HEK293 (cell line): ENCODE results near the gene KLK13.

Experiments
- OVOL3 ChIP-seq: fragments of 450-650 bp; formaldehyde crosslinking; IDR thresholded peaks from 2 replicates; pipeline ENCODE4 v1.5.1; 2016; ENCODE audit warnings: missing biosample characterization, missing genetic modification characterization
- TRIM28 ChIP-seq: IDR thresholded peaks from 2 replicates; pipeline ENCODE4 v1.6.1; 2011; ENCODE audit warnings: low read length, control low read depth, borderline replicate concordance
- ZNF10 ChIP-seq: fragments of 450-650 bp; formaldehyde crosslinking; IDR thresholded peaks from 2 replicates; pipeline ENCODE4 v1.5.1; 2017; ENCODE audit warnings: missing biosample characterization, missing genetic modification characterization
- ZNF132 ChIP-seq: fragments of 450-650 bp; formaldehyde crosslinking; IDR thresholded peaks from 2 replicates; pipeline ENCODE4 v1.5.1; 2017; ENCODE audit warnings: missing biosample characterization, missing genetic modification characterization, borderline replicate concordance
- ZNF560 ChIP-seq: fragments of 450-650 bp; formaldehyde crosslinking; IDR thresholded peaks from 2 replicates; pipeline ENCODE4 v1.5.1; 2017; ENCODE audit warnings: missing biosample characterization, missing genetic modification characterization, borderline replicate concordance
- ZNF596 ChIP-seq: fragments of 450-650 bp; IDR thresholded peaks from 2 replicates; pipeline ENCODE4 v1.5.0; 2018; ENCODE audit warnings: missing biosample characterization, mild to moderate bottlenecking, missing genetic modification characterization, moderate library complexity
- ZNF777 ChIP-seq: fragments of 450-650 bp; formaldehyde crosslinking; IDR thresholded peaks from 2 replicates; pipeline ENCODE4 v1.5.1; 2017; ENCODE audit warnings: missing biosample characterization, missing genetic modification characterization, borderline replicate concordance
- TF ChIP-seq, protein P1 (sequence below): fragments of 450-650 bp; IDR thresholded peaks from 2 replicates; pipeline ENCODE4 v1.5.1; 2018; ENCODE audit warnings: missing biosample characterization, mild to moderate bottlenecking, missing genetic modification characterization
- TF ChIP-seq, protein P2 (sequence below): fragments of 450-650 bp; formaldehyde crosslinking; IDR thresholded peaks from 2 replicates; pipeline ENCODE4 v1.5.1; 2016; ENCODE audit warnings: missing biosample characterization, missing genetic modification characterization
- TF ChIP-seq, protein P3 (sequence below): sonication (generic); formaldehyde crosslinking; IDR thresholded peaks from 2 replicates; pipeline ENCODE4 v1.8.1; 2022; ENCODE audit warnings: mild to moderate bottlenecking, moderate library complexity, missing genetic modification reagents
- TF ChIP-seq, protein P4 (sequence below): fragments of 450-650 bp; formaldehyde crosslinking; IDR thresholded peaks from 2 replicates; pipeline ENCODE4 v1.5.1; 2016; ENCODE audit warnings: missing biosample characterization, missing genetic modification characterization
- TF ChIP-seq, protein P5 (sequence below): fragments of 450-650 bp; formaldehyde crosslinking; IDR thresholded peaks from 2 replicates; pipeline ENCODE4 v1.5.1; 2016; ENCODE audit warnings: missing biosample characterization, missing genetic modification characterization
- TF ChIP-seq, protein P6 (sequence below): fragments of 450-650 bp; formaldehyde crosslinking; IDR thresholded peaks from 2 replicates; pipeline ENCODE4 v1.5.1; 2016; ENCODE audit warnings: missing biosample characterization, missing genetic modification characterization

DNA sequence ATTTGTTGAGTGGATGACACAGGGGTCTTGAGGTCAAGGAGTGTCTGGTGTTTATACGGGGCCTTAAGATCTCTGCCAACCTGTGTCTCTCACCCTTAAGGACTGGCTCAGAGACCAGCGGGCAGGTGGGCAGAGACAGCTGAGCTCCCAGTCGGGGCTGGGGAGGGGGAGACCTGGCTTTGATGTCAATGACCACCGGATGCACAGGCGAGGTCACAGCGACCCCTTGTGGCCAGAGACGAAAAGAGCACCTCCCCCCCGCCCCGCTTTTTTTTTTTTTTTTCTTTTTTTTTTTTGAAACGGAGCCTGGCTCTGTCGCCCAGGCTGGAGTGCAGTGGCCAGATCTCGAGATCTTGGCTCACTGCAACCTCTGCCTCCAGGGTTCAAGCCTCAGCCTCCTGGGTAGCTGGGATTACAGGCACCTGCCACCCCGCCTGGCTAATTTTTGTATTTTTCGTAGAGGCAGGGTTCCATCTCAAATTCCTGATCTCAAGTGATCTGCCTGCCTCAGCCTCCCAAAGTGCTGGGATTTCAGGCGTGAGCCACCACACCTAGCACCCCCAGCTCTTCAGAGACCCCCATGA lies 29.9 kb upstream of the KLK13 start:
- no peak for TF ChIP-seq ZNF596 (tag by site-specific recombination)
- TF ChIP-seq, protein P1, sequence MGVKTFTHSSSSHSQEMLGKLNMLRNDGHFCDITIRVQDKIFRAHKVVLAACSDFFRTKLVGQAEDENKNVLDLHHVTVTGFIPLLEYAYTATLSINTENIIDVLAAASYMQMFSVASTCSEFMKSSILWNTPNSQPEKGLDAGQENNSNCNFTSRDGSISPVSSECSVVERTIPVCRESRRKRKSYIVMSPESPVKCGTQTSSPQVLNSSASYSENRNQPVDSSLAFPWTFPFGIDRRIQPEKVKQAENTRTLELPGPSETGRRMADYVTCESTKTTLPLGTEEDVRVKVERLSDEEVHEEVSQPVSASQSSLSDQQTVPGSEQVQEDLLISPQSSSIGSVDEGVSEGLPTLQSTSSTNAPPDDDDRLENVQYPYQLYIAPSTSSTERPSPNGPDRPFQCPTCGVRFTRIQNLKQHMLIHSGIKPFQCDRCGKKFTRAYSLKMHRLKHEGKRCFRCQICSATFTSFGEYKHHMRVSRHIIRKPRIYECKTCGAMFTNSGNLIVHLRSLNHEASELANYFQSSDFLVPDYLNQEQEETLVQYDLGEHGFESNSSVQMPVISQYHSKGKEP (tag by site-specific recombination), result no peak
- TF ChIP-seq, protein P2, sequence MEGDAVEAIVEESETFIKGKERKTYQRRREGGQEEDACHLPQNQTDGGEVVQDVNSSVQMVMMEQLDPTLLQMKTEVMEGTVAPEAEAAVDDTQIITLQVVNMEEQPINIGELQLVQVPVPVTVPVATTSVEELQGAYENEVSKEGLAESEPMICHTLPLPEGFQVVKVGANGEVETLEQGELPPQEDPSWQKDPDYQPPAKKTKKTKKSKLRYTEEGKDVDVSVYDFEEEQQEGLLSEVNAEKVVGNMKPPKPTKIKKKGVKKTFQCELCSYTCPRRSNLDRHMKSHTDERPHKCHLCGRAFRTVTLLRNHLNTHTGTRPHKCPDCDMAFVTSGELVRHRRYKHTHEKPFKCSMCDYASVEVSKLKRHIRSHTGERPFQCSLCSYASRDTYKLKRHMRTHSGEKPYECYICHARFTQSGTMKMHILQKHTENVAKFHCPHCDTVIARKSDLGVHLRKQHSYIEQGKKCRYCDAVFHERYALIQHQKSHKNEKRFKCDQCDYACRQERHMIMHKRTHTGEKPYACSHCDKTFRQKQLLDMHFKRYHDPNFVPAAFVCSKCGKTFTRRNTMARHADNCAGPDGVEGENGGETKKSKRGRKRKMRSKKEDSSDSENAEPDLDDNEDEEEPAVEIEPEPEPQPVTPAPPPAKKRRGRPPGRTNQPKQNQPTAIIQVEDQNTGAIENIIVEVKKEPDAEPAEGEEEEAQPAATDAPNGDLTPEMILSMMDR (tag by site-specific recombination), result peak; percentile 74
- TF ChIP-seq, protein P3, sequence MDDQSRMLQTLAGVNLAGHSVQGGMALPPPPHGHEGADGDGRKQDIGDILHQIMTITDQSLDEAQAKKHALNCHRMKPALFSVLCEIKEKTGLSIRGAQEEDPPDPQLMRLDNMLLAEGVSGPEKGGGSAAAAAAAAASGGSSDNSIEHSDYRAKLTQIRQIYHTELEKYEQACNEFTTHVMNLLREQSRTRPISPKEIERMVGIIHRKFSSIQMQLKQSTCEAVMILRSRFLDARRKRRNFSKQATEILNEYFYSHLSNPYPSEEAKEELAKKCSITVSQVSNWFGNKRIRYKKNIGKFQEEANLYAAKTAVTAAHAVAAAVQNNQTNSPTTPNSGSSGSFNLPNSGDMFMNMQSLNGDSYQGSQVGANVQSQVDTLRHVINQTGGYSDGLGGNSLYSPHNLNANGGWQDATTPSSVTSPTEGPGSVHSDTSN (CRISPR knock-in tag), result no peak
- TF ChIP-seq ZNF10 (tag by site-specific recombination), result no peak
- TF ChIP-seq, protein P4, sequence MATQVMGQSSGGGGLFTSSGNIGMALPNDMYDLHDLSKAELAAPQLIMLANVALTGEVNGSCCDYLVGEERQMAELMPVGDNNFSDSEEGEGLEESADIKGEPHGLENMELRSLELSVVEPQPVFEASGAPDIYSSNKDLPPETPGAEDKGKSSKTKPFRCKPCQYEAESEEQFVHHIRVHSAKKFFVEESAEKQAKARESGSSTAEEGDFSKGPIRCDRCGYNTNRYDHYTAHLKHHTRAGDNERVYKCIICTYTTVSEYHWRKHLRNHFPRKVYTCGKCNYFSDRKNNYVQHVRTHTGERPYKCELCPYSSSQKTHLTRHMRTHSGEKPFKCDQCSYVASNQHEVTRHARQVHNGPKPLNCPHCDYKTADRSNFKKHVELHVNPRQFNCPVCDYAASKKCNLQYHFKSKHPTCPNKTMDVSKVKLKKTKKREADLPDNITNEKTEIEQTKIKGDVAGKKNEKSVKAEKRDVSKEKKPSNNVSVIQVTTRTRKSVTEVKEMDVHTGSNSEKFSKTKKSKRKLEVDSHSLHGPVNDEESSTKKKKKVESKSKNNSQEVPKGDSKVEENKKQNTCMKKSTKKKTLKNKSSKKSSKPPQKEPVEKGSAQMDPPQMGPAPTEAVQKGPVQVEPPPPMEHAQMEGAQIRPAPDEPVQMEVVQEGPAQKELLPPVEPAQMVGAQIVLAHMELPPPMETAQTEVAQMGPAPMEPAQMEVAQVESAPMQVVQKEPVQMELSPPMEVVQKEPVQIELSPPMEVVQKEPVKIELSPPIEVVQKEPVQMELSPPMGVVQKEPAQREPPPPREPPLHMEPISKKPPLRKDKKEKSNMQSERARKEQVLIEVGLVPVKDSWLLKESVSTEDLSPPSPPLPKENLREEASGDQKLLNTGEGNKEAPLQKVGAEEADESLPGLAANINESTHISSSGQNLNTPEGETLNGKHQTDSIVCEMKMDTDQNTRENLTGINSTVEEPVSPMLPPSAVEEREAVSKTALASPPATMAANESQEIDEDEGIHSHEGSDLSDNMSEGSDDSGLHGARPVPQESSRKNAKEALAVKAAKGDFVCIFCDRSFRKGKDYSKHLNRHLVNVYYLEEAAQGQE, result no peak
- TF ChIP-seq, protein P5, sequence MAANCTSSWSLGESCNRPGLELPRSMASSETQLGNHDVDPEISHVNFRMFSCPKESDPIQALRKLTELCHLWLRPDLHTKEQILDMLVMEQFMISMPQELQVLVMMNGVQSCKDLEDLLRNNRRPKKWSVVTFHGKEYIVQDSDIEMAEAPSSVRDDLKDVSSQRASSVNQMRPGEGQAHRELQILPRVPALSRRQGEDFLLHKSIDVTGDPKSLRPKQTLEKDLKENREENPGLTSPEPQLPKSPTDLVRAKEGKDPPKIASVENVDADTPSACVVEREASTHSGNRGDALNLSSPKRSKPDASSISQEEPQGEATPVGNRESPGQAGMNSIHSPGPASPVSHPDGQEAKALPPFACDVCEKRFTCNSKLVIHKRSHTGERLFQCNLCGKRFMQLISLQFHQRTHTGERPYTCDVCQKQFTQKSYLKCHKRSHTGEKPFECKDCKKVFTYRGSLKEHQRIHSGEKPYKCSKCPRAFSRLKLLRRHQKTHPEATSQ (tag by site-specific recombination), result no peak
- TF ChIP-seq TRIM28, result no peak
- no peak for TF ChIP-seq ZNF777 (tag by site-specific recombination)
- TF ChIP-seq, protein P6, sequence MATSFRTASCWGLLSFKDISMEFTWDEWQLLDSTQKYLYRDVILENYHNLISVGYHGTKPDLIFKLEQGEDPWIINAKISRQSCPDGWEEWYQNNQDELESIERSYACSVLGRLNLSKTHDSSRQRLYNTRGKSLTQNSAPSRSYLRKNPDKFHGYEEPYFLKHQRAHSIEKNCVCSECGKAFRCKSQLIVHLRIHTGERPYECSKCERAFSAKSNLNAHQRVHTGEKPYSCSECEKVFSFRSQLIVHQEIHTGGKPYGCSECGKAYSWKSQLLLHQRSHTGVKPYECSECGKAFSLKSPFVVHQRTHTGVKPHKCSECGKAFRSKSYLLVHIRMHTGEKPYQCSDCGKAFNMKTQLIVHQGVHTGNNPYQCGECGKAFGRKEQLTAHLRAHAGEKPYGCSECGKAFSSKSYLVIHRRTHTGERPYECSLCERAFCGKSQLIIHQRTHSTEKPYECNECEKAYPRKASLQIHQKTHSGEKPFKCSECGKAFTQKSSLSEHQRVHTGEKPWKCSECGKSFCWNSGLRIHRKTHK (tag by site-specific recombination), result no peak
- TF ChIP-seq ZNF560, result no peak
- no peak for TF ChIP-seq OVOL3 (tag by site-specific recombination)
- no peak for TF ChIP-seq ZNF132 (tag by site-specific recombination)
